ENCODE measurements around the gene DLGAP1.

DLGAP1 gene

DNA sequence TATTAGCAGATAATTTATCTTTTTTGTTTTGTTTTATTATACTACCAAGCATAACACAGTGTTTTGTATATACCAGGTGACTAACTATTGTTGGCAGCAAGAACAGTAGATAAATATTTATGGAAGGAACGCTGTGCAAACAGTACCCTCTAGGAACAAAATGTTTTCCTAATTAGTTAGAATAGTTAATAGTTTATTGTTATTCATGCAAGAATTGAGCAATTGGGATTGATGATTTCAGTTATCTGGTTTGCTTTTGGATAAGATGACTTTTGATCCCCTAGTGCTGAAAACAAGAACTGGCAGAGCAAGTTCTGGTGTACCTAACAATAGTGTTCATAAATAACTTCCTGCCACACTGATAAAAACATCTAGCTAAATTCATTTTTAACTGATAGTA, 681.8 kb downstream of the DLGAP1 start:
- no peak for DNase-seq (ENCODE audit: low read depth)
- TF ChIP-seq MAX (IDR thresholded peaks at IDR 0.05; ENCODE audit: low read depth, low read length) (no peak), POLR2A (IDR thresholded peaks at IDR 0.05; ENCODE audit: extremely low read depth, insufficient read length) (no peak), MYC (IDR thresholded peaks at IDR 0.05; ENCODE audit: low read depth, low read length) (no peak), CTCF (IDR thresholded peaks at IDR 0.05; ENCODE audit: low read depth, low read length) (no peak)
- no peak overlapping the region for H3K4me3 ChIP-seq (ENCODE audit: low read depth, low read length)

- TF ChIP-seq MYC (IDR thresholded peaks at IDR 0.05; ENCODE audit: low read depth, low read length), result no peak
- peak; percentile 76 for TF ChIP-seq CTCF (IDR thresholded peaks at IDR 0.05; ENCODE audit: low read depth, low read length)
- peak overlapping the region; percentile 42 for H3K4me3 ChIP-seq (ENCODE audit: low read depth, low read length)
- DNase-seq (ENCODE audit: low read depth), result peak; percentile 83
Observed at GRCh38 chr18:3771121-3771971, 683.8 kb downstream of the DLGAP1 start.

- no peak for TF ChIP-seq MAX (IDR thresholded peaks at IDR 0.05; ENCODE audit: low read depth, low read length)
- no peak overlapping the region for H3K4me3 ChIP-seq (ENCODE audit: low read depth, low read length)
- no peak for DNase-seq (ENCODE audit: low read depth)
Observed at GRCh38 chr18:3761266-3761665, 693.8 kb downstream of the DLGAP1 start.

DNA sequence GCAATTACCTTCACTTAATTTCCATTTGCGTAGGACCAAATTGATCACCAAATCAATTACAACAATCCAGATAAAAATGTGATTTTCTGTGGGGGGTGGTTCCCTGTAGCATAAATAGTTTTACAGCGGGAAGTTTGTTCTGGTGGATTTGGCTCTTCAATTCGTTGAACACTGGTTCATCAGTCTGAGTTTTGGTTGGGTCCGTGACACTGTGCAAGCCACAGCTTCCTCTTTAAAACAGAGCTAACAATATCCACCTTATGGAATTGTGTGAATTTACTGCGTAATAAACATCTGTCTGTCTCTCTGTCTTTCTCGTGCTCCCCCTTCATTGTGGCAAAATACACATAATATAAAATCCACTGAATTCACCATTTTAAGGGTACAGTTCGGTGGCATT, 694.4 kb downstream of the DLGAP1 start:
- peak; percentile 23 for DNase-seq (ENCODE audit: low read depth)
- no peak for TF ChIP-seq POLR2A (IDR thresholded peaks at IDR 0.05; ENCODE audit: extremely low read depth, insufficient read length)
- no peak for TF ChIP-seq MAX (IDR thresholded peaks at IDR 0.05; ENCODE audit: low read depth, low read length)
- no peak for TF ChIP-seq CTCF (IDR thresholded peaks at IDR 0.05; ENCODE audit: low read depth, low read length)
- no peak for TF ChIP-seq MYC (IDR thresholded peaks at IDR 0.05; ENCODE audit: low read depth, low read length)

DNA sequence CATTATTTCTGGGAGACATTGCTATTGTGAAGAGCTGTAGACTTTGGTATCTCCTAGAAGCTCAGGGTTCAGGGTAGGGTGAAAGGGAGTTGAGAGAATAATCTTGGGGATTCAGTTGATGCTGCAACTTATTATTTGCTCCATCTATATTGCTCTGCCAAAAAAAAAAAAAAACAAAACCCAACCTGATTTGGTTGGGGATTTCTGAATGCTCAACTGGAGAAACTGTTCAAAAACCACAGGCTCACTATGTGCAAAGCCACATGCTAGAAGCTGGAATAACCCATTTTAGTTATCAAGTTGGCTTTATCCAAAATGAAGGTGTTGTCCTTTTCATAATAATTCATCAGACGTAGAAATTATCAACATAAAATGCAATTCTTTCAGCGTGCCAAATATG, 696.0 kb downstream of the DLGAP1 start:
- H3K4me3 ChIP-seq (ENCODE audit: low read depth, low read length), result no peak overlapping the region
- TF ChIP-seq MAX (IDR thresholded peaks at IDR 0.05; ENCODE audit: low read depth, low read length) (no peak), POLR2A (IDR thresholded peaks at IDR 0.05; ENCODE audit: extremely low read depth, insufficient read length) (no peak), MYC (IDR thresholded peaks at IDR 0.05; ENCODE audit: low read depth, low read length) (no peak), CTCF (IDR thresholded peaks at IDR 0.05; ENCODE audit: low read depth, low read length) (no peak)
- no peak for DNase-seq (ENCODE audit: low read depth)

More for the DNA sequence above, 694.4 kb downstream of the DLGAP1 start:
- no peak overlapping the region for H3K4me3 ChIP-seq (ENCODE audit: low read depth, low read length)

DNA sequence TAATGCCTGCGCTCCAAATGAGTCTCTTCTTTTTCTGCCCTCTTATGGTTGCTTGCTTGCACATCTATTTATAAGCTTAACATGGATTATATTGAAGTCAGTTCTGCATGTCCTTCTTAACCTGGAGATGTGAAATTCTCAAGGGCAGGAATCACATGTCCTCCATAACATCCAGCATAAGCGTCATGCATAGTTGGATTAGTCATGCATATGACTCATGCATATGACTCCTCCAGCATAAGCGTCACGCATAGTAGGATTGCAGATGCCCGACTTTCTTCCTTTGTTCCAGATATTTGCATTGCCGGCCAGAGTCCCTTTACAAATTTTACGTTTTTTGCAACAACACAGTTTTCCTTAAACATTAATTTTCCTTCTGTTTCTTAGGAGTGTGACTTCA, 696.6 kb downstream of the DLGAP1 start:
- no peak for DNase-seq (ENCODE audit: low read depth)
- TF ChIP-seq MYC (IDR thresholded peaks at IDR 0.05; ENCODE audit: low read depth, low read length), result no peak

GRCh38 chr18:3757361-3757760, 697.7 kb downstream of the DLGAP1 start:
- DNase-seq (ENCODE audit: low read depth), result no peak
- no peak overlapping the region for H3K4me3 ChIP-seq (ENCODE audit: low read depth, low read length)
- TF ChIP-seq CTCF (IDR thresholded peaks at IDR 0.05; ENCODE audit: low read depth, low read length) (no peak), POLR2A (IDR thresholded peaks at IDR 0.05; ENCODE audit: extremely low read depth, insufficient read length) (no peak), MYC (IDR thresholded peaks at IDR 0.05; ENCODE audit: low read depth, low read length) (no peak), MAX (IDR thresholded peaks at IDR 0.05; ENCODE audit: low read depth, low read length) (no peak)

More for the DNA sequence above, 696.6 kb downstream of the DLGAP1 start:
- no peak overlapping the region for H3K4me3 ChIP-seq (ENCODE audit: low read depth, low read length)

Data from NB4 (cell line).